ENCODE data around the gene LCP1.

The LCP1 gene

DNA sequence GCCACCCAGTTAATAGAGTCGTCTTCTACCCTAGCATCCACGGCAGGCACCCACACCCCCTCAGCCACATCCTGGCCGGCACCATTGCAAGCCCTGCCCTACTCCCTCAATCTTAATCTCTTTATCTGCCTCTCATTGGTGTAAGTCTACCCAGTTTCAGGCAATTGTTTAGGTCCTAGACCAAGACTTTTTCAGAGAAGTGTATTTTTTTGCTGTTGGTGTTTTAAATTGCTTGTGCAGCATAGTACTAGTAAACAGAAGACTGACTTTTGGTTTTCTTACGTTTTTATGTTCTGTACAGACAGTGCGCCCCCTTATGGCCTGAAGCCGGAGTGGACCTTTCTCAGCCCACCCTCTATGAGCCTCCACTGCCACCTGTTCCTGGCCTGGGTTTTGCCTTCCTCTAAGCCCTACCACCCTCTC is 2.3 kb upstream of the LCP1 start:
- Histone ChIP-seq H3K36me3 (peaks cover 0 to 15% (median 0%) of the 10 kb centered on the region in 11 experiments; a peak in 8 of 22 replicates), H3K9me3 (replicated peaks in 1 of 11) (no peaks in the 10 kb centered on the region), H3K27me3 (no peaks in the 10 kb centered on the region), H3K4me2 (peak overlapping the region; percentile 85 to 98 (median 88)), H3K4me3 (peak overlapping the region in 2 of 10 experiments; percentile 2 to 34; a peak in 3 of 20 replicates), H3K9ac (peak overlapping the region in 8 of 11 experiments; percentile 18 to 98 (median 90); a peak in 12 of 22 replicates), H3K4me1 (peaks cover 33 to 35% (median 33%) of the 10 kb centered on the region in 10 experiments), H4K20me1 (no peaks in the 10 kb centered on the region; a peak in 1 of 22 replicates), H3K27ac (peak overlapping the region in 8 of 11 experiments; percentile 33 to 99 (median 96); a peak in 15 of 22 replicates)
- TF ChIP-seq Cebpa-rat (IDR thresholded peaks at IDR 0.05), result no peak

DNA sequence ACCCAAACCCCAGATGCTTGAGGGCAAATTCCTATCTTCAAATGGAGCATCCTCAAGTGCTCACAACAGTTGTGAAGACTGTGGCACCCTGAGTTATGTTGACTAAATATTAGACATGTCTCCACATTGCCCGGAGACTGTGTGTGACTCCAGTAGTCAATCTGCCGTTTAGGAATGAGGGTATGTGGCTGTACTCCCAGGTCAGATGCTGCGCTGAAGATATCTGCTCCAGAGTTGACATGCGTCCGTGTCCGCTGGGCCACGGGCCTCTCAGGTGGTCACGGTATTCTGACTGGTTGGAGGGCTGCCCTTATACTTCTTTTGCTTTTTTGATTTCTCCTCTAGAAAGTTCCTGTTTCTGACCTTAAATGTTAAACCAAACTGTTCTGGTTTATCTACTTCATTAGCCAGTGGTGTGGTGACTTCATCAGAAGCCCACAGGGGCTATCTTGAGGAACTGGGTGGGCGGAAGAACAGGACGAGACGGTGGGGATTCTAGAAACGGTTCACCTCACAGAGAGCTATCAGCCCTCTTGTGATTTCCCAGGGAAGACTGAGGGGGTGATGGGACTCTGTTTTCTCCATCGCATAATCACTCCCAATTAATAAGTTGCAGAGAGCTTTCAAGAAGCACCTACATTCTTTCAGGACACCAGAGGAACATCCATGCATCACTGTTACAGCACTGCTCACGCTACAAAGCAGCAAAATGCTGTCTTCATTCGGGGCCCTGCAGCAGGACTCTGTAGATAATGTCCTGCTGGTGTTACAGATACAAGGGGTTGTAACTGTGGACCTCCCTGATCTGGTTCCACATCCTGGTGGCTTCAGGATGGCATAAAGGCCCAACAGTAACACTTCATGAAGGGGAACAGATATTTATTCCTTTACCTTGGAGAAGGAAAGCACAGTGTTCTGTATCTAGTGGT is 1.3 kb upstream of the LCP1 start:
- Histone ChIP-seq H3K36me3 (peaks cover 0 to 25% (median 6%) of the 10 kb centered on the region in 11 experiments; a peak in 12 of 22 replicates), H3K4me2 (peak overlapping the region; percentile 85 to 98 (median 88)), H3K4me3 (peak overlapping the region; percentile 18 to 89 (median 80); a peak in 17 of 20 replicates), H3K9ac (peak overlapping the region; percentile 90 to 98 (median 93); a peak in 21 of 22 replicates), H3K9me3 (replicated peaks in 1 of 11) (no peaks in the 10 kb centered on the region), H3K4me1 (peaks cover 33 to 44% (median 34%) of the 10 kb centered on the region in 10 experiments), H4K20me1 (no peaks in the 10 kb centered on the region; a peak in 1 of 22 replicates), H3K27me3 (no peaks in the 10 kb centered on the region), H3K27ac (peak overlapping the region; percentile 91 to 99 (median 95); a peak in 21 of 22 replicates)
- TF ChIP-seq Cebpa-rat (IDR thresholded peaks at IDR 0.05), result no peak

DNA sequence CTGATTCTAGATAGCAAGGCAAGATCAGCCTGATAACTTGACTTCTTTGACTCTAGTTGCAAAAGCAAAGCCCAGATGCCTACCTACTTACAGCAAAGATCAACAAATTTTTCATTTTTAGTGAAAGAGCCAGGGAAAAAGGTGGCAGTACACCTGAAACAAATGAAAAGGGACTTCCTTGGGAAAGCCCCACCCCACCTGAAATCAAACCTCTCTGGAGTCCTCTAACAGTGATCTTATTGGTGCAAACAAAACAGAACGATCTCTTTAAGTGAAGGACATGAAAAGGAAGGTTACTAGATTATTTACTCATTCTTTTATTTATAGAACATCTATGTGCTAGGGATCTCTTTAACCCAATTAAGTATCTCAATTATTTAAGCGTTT is 507 bp upstream of the LCP1 start:
- Histone ChIP-seq H3K27ac (peak overlapping the region; percentile 91 to 99 (median 95)), H4K20me1 (no peaks in the 10 kb centered on the region; a peak in 1 of 22 replicates), H3K27me3 (no peaks in the 10 kb centered on the region), H3K4me3 (peak overlapping the region; percentile 68 to 89 (median 80)), H3K9me3 (replicated peaks in 1 of 11) (no peaks in the 10 kb centered on the region), H3K4me2 (peak overlapping the region; percentile 85 to 98 (median 88)), H3K9ac (peak overlapping the region; percentile 90 to 98 (median 93)), H3K36me3 (peaks cover 0 to 33% (median 11%) of the 10 kb centered on the region in 11 experiments; a peak in 15 of 22 replicates), H3K4me1 (peaks cover 33 to 52% (median 38%) of the 10 kb centered on the region in 10 experiments)
- no peak for TF ChIP-seq Cebpa-rat (IDR thresholded peaks at IDR 0.05)

DNA sequence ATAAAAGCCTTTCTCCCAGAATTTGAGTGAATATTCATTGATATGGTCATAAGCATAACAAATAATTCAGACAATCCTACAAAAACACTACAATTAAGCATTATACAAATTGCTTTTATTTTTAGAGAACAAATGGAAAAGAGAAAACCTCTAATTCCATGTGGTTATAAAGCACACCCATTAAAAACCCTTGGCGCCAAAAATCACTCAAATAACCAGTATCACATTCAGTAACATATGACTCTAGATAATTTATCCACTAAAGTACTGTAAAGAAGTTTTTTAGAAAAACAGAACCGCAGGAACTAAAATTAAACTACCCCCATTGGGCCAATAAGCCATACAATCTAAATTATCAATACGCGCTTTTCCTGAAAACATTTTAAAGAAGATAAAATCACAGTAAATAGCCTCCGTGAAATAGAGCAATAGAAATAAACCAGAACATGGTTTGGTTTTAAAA is 569 bp downstream of the LCP1 start:
- peaks cover 0 to 2% (median 0%) of the 10 kb centered on the region in 11 experiments; a peak in 3 of 22 replicates for H4K20me1 ChIP-seq
- peak overlapping the region in 10 of 11 experiments; percentile 85 to 99 (median 95); a peak in 17 of 22 replicates for H3K4me2 ChIP-seq
- H3K27ac ChIP-seq, result peak overlapping the region; percentile 91 to 99 (median 95)
- H3K9ac ChIP-seq, result peak overlapping the region; percentile 90 to 98 (median 93)
- H3K27me3 ChIP-seq, result no peaks in the 10 kb centered on the region
- peak overlapping the region; percentile 68 to 89 (median 80) for H3K4me3 ChIP-seq
- no peak for TF ChIP-seq Cebpa-rat (IDR thresholded peaks at IDR 0.05)
- no peaks in the 10 kb centered on the region for H3K9me3 ChIP-seq (replicated peaks in 1 of 11)
- H3K4me1 ChIP-seq, result peaks cover 33 to 55% (median 40%) of the 10 kb centered on the region in 10 experiments
- H3K36me3 ChIP-seq, result peaks cover 0 to 38% (median 11%) of the 10 kb centered on the region in 11 experiments; a peak in 15 of 22 replicates

DNA sequence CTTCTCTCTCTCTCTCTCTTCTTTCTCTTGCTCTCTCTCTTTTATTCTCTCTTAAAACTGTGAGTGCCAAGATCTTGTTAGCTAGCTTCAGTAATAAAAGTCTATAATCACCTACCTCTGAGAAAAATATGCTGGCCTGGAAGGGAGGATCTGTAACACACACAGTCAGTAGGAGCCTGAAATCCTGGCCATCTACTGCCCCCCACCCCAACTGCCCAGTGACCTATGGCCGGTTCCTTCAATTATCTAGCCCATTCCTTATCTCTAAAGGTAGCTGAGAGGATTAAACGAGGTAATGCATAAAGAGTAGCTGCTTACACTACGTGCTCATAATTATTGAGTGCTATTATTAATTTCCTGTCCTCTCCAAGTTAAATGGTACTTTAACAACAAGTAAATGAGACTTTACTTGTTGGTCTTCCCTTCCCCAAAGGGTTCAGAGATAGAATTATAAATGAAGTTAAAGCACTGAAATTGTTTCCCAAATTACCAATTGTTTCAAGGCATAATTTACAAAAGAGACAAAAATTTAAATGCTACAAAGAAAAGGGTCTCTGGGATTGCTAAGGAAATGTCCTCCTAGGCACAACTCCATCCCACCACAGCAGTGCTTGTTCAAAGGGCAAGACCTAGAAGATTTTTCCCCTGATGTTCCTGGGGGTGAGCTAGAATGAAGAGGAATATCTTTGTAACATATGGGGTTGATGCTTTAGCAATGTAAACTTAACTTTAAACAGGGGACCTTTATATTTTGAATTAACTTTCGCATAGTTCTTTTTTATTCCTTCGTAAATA is 1.8 kb downstream of the LCP1 start:
- H3K4me3 ChIP-seq, result peak overlapping the region; percentile 68 to 89 (median 80)
- TF ChIP-seq Cebpa-rat (IDR thresholded peaks at IDR 0.05), result no peak
- H3K9me3 ChIP-seq (replicated peaks in 1 of 11), result no peaks in the 10 kb centered on the region
- H3K27me3 ChIP-seq, result no peaks in the 10 kb centered on the region
- peak overlapping the region; percentile 91 to 99 (median 95) for H3K27ac ChIP-seq
- peaks cover 38 to 65% (median 49%) of the 10 kb centered on the region in 10 experiments for H3K4me1 ChIP-seq
- H3K36me3 ChIP-seq, result peaks cover 0 to 51% (median 24%) of the 10 kb centered on the region in 11 experiments; a peak in 17 of 22 replicates
- H4K20me1 ChIP-seq, result peaks cover 0 to 15% (median 0%) of the 10 kb centered on the region in 11 experiments; a peak in 4 of 22 replicates
- H3K4me2 ChIP-seq, result peak overlapping the region; percentile 83 to 99 (median 93)
- H3K9ac ChIP-seq, result peak overlapping the region; percentile 90 to 98 (median 93)

DNA sequence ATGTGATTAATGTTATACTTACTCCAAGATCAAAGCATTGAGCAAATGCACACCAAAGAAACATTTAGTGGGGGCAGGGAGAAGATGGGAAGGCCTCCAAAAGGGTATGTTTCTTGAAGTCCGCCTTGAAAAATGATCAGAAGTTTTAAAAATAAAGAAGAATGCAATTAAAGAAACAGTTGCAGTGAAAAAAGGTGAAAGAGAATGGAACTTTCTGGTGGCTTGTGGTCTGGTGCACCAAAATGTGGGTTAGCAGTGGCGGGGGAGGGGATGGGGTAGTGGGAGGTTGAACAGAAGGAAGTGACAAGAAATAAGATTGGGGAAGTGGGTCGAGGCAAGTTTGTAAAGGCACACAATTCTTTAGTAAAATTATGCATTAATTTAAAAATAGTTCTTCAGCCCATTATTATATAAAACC is 2.5 kb downstream of the LCP1 start:
- Histone ChIP-seq H3K4me2 (peak overlapping the region; percentile 68 to 99 (median 93)), H3K4me1 (peaks cover 39 to 65% (median 49%) of the 10 kb centered on the region in 10 experiments), H3K27ac (peak overlapping the region; percentile 91 to 99 (median 95)), H3K27me3 (no peaks in the 10 kb centered on the region), H3K4me3 (peak overlapping the region; percentile 68 to 89 (median 80)), H3K9me3 (replicated peaks in 1 of 11) (no peaks in the 10 kb centered on the region), H3K9ac (peak overlapping the region; percentile 90 to 98 (median 93)), H4K20me1 (peaks cover 0 to 21% (median 0%) of the 10 kb centered on the region in 11 experiments; a peak in 5 of 22 replicates), H3K36me3 (peaks cover 4 to 57% (median 30%) of the 10 kb centered on the region in 11 experiments; a peak in 18 of 22 replicates)
- TF ChIP-seq Cebpa-rat (IDR thresholded peaks at IDR 0.05), result no peak

DNA sequence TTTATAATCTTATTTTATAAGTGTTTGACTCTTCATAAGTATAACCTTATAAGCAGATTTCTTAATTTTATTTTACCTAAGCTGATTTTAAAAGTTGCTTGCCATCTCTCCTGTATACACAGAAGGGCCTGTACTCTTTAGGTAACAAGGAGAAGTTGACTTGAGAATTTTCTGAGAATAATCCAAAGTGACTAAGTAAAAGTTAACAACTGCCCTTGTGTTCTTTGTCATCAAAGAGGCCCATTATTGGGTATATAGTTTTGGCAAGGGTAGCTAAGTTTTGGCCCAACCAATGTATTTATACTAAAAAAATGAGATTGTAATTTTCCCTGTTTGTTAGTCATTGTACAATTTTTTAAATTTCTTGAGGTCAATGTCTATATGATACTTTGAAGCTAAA is 3.2 kb downstream of the LCP1 start:
- peaks cover 37 to 65% (median 49%) of the 10 kb centered on the region in 10 experiments for H3K4me1 ChIP-seq
- peak overlapping the region; percentile 68 to 89 (median 80) for H3K4me3 ChIP-seq
- H3K36me3 ChIP-seq, result peaks cover 8 to 64% (median 35%) of the 10 kb centered on the region in 11 experiments; a peak in 18 of 22 replicates
- H3K27ac ChIP-seq, result peak overlapping the region; percentile 91 to 99 (median 95)
- TF ChIP-seq Cebpa-rat (IDR thresholded peaks at IDR 0.05), result no peak
- H3K9ac ChIP-seq, result peak overlapping the region; percentile 90 to 98 (median 93)
- peaks cover 0 to 28% (median 0%) of the 10 kb centered on the region in 11 experiments; a peak in 6 of 22 replicates for H4K20me1 ChIP-seq
- H3K4me2 ChIP-seq, result peak overlapping the region; percentile 68 to 99 (median 93)
- H3K9me3 ChIP-seq (replicated peaks in 1 of 11), result no peaks in the 10 kb centered on the region
- no peaks in the 10 kb centered on the region for H3K27me3 ChIP-seq

DNA sequence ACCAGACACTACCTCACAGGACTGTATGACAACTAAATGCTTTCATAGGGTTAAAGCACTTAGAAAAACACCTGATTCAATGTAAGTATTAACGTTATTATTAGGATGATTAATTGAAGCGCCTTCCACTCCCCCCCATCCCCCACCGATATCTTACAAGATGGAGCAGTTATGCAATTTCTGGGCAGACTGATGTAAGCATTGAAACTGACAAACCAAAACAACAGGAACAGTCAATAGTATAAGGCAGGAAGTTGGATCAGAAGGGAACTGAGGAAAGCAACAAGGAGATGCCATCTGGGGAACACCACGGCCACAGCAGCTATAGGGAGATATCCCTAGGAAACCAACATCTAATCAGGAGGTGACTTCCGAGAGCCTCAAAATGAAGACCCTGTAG is 3.8 kb downstream of the LCP1 start:
- peak overlapping the region; percentile 90 to 98 (median 93); a peak in 21 of 22 replicates for H3K9ac ChIP-seq
- H3K27ac ChIP-seq, result peak overlapping the region; percentile 91 to 99 (median 95)
- peaks cover 37 to 65% (median 49%) of the 10 kb centered on the region in 10 experiments for H3K4me1 ChIP-seq
- H3K9me3 ChIP-seq (replicated peaks in 1 of 11), result no peaks in the 10 kb centered on the region
- H4K20me1 ChIP-seq, result peaks cover 0 to 35% (median 0%) of the 10 kb centered on the region in 11 experiments; a peak in 8 of 22 replicates
- H3K4me3 ChIP-seq, result peak overlapping the region; percentile 68 to 89 (median 80)
- peak overlapping the region; percentile 85 to 99 (median 93) for H3K4me2 ChIP-seq
- TF ChIP-seq Cebpa-rat (IDR thresholded peaks at IDR 0.05), result peak in 10 of 11 experiments; percentile 53 to 92 (median 80); a peak in 17 of 22 replicates
- peaks cover 8 to 71% (median 42%) of the 10 kb centered on the region in 11 experiments; a peak in 18 of 22 replicates for H3K36me3 ChIP-seq
- H3K27me3 ChIP-seq, result no peaks in the 10 kb centered on the region

Data from BLaER1 treated with 17β-estradiol and CSF1 and Interleukin-3, amounts not matched to agents 10 nM and 100 nM (cell line).